ENCODE data around the gene ST3GAL6.

GRCh38 chr3:98778852-98779413 is 15.8 kb downstream of the ST3GAL6 start:
- no peak for TF ChIP-seq CTCF (IDR thresholded peaks at IDR 0.05; ENCODE audit: poor library complexity, severe bottlenecking)
- no peak for TF ChIP-seq POLR2AphosphoS5 (IDR thresholded peaks at IDR 0.05)
- TF ChIP-seq SMC3 (conservative IDR thresholded peaks at IDR 0.05; ENCODE audit: poor library complexity): no peak
- no peak for TF ChIP-seq TAF1 (IDR thresholded peaks at IDR 0.05; ENCODE audit: low read depth)
- TF ChIP-seq RAD21 (conservative IDR thresholded peaks at IDR 0.05): no peak
